Neural cell (in vitro differentiated cells): Measurements from ENCODE around the gene CLCA1.

Experiments used
- CTCF ChIP-seq: fragments of 450-650 bp; IDR thresholded peaks from 2 replicates; pipeline ENCODE4 v1.5.1; 2014; ENCODE audit warnings: antibody characterized with exemption, mild to moderate bottlenecking, moderate library complexity; ENCODE audit not compliant: poor library complexity, severe bottlenecking
- EP300 ChIP-seq: fragments of 450-650 bp; conservative IDR thresholded peaks from 2 replicates; pipeline ENCODE4 v1.6.1; 2014; ENCODE audit warnings: antibody characterized with exemption, mild to moderate bottlenecking, moderate library complexity; ENCODE audit not compliant: poor library complexity, severe bottlenecking
- MXI1 ChIP-seq: fragments of 450-650 bp; conservative IDR thresholded peaks from 2 replicates; pipeline ENCODE4 v1.6.1; 2014; ENCODE audit warnings: antibody characterized with exemption, mild to moderate bottlenecking; ENCODE audit not compliant: poor library complexity, severe bottlenecking
- POLR2AphosphoS5 ChIP-seq: IDR thresholded peaks from 2 replicates; pipeline ENCODE4 v1.6.1; 2012
- RAD21 ChIP-seq: fragments of 450-650 bp; conservative IDR thresholded peaks from 2 replicates; pipeline ENCODE4 v1.6.1; 2014; ENCODE audit warnings: antibody characterized with exemption, mild to moderate bottlenecking, moderate library complexity
- SMC3 ChIP-seq: fragments of 450-650 bp; conservative IDR thresholded peaks from 2 replicates; pipeline ENCODE4 v1.6.1; 2014; ENCODE audit warnings: antibody characterized with exemption, mild to moderate bottlenecking, moderate library complexity; ENCODE audit not compliant: poor library complexity
- TAF1 ChIP-seq: IDR thresholded peaks from 2 replicates; pipeline ENCODE4 v1.6.1; 2012; ENCODE audit warnings: low read depth

GRCh38 chr1:86471291-86471690, 2.6 kb downstream of the CLCA1 start:
- TF ChIP-seq SMC3, result no peak
- TF ChIP-seq CTCF, result no peak
- no peak for TF ChIP-seq TAF1
- TF ChIP-seq POLR2AphosphoS5, result no peak
- TF ChIP-seq MXI1, result no peak
- no peak for TF ChIP-seq RAD21
- no peak for TF ChIP-seq EP300
